Activated CD8-positive, alpha-beta memory T cell treated with anti-CD3 and anti-CD28 coated beads, Interleukin-2, amount 50 U/mL, for 1 hour (primary cell): Measurements from ENCODE around the gene PAPSS2.
"Not testable (repeated sequence)": the region's sequence is repeated elsewhere in the genome, so short reads cannot be mapped to it uniquely, and the experiment has no call there.

Source experiments
- DNase-seq: peaks from one replicate; pipeline ENCODE4 v3.0.0-alpha.2; 2020; ENCODE audit errors: extremely low read depth

Gene PAPSS2

GRCh38 chr10:87659571-87660483 lies at the start of gene PAPSS2:
Gene PAPSS2, plus strand, starts transcription at chr10:87659878. Its CDS starts 104 bp downstream, at chr10:87659982.
- DNase-seq = no peak

DNA sequence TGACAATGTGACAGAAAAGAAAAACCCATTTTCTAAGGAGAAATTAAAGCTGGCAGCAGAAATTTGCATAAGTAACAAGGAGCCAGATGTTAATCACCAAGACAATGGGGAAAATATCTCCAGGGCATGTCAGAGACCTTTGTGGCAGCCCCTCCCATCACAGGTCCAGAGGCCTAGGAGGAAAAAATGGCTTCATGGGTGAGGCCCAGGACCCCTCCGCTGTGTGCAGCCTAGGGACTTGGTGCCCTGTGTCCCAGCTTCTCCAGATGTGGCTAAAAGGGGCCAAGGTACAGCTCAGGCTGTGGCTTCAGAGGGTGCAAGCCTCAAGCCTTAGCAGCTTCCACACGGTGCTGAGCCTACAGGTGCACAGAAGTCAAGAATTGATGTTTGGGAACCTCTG lies 48.3 kb upstream of the PAPSS2 start:
- DNase-seq = not testable (repeated sequence)

- no peak for DNase-seq
Observed at GRCh38 chr10:87612115-87612514, 47.6 kb upstream of the PAPSS2 start.

DNA sequence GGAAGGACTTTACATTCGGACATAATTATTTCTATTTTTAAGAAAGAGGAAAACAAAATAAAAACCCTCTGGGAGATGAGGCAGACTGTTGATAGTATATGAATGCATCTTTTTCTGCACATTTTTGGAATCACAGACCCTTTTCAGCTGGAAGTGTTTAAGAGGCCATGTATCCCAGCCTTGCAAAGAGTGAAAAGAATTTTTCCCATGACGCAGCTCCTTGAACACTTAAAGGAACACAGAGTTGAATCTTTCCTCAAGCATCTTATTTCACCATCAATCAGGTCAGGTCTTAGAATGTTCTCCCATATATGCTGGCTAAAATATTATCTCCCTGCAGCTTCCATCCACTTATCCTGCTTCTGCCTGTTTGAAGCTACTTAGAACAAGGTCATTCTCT lies 45.9 kb upstream of the PAPSS2 start:
- DNase-seq = no peak

GRCh38 chr10:87615856-87616255 lies 43.8 kb upstream of the PAPSS2 start:
- DNase-seq = no peak

DNA sequence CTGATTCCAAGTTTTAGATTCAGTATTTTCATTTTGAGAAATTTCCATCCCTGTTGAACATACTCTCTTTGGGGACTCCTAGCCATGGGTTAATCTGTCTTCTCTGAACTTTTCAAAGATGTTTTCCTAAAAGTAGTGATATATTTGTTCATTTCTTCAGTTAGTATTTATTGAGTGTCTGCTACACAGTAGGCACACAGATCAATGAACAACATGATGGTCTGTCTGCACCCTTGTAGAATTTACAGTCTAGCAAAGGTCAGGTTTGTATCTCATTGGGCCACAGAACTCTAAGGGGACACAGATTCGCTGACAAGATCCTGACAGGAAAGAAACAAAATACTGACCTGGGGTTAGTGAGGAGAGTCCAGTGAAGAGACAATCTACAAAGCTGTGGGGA lies 42.2 kb upstream of the PAPSS2 start:
- DNase-seq = no peak

- no peak for DNase-seq
Observed at GRCh38 chr10:87618566-87619423, 40.9 kb upstream of the PAPSS2 start.

- DNase-seq = no peak
Observed at GRCh38 chr10:87619705-87620104, 40.0 kb upstream of the PAPSS2 start.

DNA sequence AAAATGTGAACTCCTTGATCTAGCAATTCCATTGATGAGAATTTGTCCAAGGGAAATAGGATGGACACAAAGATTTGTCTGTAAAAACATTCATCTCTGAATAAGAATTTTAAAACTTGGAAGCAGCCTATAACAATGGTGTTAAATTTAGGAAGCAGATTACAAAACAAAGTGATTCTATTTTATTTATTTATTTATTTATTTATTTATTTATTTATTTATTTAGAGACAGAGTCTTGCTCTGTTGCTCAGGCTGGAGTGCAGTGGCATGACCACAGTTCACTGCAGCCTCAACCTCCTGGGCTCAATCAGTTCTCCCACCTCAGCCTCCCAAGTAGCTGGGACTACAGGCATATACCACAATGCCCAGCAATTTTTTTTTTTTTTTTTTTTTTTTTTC lies 38.2 kb upstream of the PAPSS2 start:
- DNase-seq = not testable (repeated sequence)

DNA sequence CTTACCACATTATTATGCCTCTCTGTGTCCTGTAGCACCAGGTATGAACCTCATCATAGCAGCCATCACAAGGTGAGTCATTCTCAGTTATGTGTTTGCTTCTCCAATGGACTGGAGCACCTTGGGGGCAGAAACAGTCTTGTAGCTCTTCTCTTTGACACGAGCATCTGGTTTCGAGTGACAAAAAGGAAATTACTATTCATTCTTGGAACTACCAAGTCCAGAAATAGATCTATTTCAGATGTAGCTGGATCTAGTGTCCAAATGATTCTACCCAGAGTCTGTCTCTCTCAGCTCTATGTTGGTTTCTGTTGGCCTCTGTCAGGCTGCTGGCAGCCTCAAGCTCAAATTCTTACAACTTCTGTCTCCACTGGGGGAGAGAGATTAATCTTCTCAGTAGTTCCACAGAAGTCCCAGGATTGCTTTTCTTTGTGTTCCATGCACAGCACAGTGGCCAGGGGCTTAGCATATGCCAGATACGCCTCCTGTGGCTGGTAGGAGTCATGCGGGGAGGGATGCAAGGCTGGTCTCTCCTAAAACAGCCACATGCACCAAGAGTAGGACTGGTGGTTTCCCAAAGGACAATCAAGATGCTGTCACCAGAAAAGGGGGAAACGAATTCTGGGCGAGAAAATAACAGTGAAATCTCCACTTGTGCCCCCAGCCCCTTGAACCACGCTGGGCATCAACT lies 37.2 kb upstream of the PAPSS2 start:
- DNase-seq = no peak

- no peak for DNase-seq
Observed at GRCh38 chr10:87623191-87623590, 36.5 kb upstream of the PAPSS2 start.

GRCh38 chr10:87625661-87626060 lies 34.0 kb upstream of the PAPSS2 start:
- DNase-seq = no peak

GRCh38 chr10:87626422-87626892 lies 33.2 kb upstream of the PAPSS2 start:
- DNase-seq = no peak

DNA sequence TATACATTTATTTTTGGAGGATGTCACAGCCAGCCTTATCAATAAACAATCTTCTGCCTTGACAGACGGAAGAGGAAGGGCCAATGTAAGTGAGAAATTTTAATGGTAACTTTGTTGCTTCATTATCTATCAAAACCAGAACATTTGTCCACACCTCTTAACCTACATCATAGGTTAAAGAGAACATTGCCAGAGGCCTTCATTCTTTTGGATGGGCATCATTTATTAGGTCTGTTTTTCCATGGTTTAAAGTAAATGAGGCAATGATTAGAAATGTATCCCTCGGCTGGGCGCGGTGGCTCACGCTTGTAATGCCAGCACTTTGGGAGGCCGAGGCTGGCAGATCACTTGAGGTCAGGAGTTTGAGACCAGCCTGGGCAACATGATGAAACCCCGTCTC lies 29.5 kb upstream of the PAPSS2 start:
- DNase-seq = no peak

GRCh38 chr10:87632454-87632853 lies 27.2 kb upstream of the PAPSS2 start:
- no peak for DNase-seq

- DNase-seq = no peak
Observed at GRCh38 chr10:87634311-87634710, 25.4 kb upstream of the PAPSS2 start.

DNA sequence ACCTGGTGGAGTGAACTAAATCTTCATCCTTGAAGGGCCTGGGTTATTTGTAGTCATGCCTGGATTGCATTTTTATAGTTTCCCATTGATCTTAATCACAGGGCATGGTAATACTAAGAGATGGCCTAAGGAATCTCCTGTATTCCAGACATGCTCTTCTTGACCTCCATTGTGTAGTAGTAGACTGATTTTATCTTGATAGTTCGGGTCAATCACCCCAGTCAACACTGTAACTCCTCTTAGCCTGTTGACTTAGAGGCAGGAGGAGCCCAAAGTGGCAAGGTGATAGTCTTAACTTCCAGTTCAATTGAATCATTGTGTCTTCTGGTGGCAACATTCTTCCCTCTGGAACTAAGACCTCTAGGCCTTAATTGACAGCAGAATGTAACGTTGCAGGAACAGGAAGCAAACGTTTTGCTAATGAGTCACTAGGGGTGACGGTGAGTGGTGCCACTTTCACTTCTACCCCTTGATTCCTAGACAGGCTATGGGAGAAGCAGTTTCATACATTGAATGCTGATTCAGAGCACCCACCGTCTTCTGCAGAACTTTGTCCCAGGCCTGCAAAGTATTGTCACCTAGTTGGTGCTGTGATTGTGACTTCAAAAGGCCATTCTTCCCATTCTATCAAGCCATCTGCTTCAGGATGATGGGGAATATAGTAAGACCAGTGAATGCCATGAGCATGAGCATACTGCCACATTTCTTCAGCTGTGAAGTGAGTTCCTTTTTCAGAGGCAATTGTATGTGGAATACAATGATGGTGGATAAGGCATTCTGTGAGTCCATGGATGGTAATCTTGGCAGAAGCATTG lies 24.0 kb upstream of the PAPSS2 start:
- no peak for DNase-seq

- DNase-seq = no peak
Observed at GRCh38 chr10:87636313-87636915, 23.3 kb upstream of the PAPSS2 start.

DNA sequence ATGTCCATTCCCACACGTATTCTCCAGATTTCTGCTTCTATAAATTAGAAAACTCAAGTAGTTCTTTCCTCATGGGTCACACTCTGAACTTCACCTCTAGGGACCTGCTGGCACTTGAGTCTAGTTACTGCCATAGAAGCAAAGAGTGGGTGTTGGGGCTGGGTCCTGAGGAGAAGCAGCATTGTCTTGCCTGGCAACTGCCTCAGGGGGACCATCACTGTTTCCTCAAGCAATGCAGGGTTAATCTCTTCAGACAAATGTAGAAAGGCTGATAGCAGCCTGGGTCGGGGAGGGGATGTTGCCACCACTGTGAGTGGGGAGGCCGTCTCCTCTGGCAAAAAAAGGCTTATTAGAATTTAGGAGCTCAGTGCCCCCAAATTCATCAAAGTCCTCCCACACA lies 20.2 kb upstream of the PAPSS2 start:
- no peak for DNase-seq

- DNase-seq = no peak
Observed at GRCh38 chr10:87640043-87640442, 19.6 kb upstream of the PAPSS2 start.

DNA sequence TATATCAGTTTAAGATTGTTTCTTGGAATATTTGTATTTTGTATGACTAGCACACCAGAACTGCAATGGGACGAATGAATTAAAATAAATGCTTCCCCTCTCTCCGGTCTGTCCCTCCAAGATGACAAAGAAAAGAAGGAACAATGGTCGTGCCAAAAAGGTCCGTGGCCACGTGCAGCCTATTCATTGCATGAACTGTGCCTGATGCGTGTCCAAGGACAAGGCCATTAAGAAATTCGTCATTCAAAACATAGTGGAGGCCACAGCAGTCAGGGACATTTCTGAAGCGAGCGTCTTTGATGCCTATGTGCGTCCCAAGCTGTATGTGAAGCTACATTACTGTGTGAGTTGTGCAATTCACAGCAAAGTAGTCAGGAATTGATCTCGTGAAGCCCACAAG lies 17.2 kb upstream of the PAPSS2 start:
- no peak for DNase-seq
